ENCODE measurements around the gene TRIM17.

Gene TRIM17

DNA sequence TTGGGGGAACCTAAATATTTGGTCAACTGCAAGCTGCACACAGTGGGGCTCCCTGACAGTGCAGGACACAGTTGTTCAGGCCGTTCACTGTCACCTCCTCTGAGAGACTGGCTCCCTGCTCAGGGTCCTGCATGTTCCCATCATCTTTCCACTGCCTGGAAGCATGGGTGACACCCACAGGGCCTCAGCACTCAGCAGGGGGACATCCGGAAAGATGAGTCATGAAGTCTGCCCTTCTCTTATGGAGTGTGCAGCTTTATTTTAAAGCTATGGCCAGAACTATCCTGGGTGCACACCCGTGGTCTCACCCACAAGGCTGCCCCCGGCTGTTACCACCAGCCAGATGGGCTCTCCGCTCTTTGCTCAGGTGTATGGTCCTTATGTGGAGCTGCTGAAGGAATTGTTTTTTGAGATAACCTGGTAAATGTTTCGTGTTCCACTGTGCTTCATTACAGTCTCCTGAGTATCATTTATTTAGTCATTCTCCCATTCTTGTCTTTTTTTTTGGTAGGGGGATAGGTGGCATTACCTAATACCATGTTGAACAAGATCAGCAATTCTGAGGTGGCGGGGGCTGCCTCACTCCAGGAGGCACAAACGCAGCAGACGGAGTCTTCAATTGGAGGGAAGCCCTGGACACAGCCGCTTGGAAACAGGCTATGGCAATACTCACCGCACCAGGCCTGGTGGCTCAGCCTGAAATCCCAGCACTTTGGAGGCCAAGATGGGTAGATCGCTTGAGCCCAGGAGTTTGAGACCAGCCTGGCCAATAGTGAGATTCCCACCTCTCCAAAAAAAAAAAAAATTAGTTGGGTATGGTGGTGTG is 24.3 kb downstream of the TRIM17 start:
- Histone ChIP-seq H2AFZ (ENCODE audit: low read length) (no peak overlapping the region), H3K9me2 (replicated peaks; ENCODE audit: insufficient read depth, low read length) (no peaks in the 10 kb centered on the region), H3F3A (ENCODE audit: insufficient read depth, low read length) (no peaks in the 10 kb centered on the region), H3K9ac (ENCODE audit: low read length) (no peak overlapping the region), H3K79me2 (ENCODE audit: low read length) (no peaks in the 10 kb centered on the region), H3K27me3 (replicated peaks; ENCODE audit: insufficient read depth, low read length) (no peaks in the 10 kb centered on the region), H4K20me1 (ENCODE audit: insufficient read depth, low read length) (no peaks in the 10 kb centered on the region), H3K27ac (ENCODE audit: low read length) (no peak overlapping the region), H3K36me3 (replicated peaks; ENCODE audit: insufficient read depth, low read length) (no peaks in the 10 kb centered on the region), H3K4me1 (ENCODE audit: low read length) (no peaks in the 10 kb centered on the region), H3K4me2 (ENCODE audit: low read depth, low read length) (no peak overlapping the region), H3K4me3 (ENCODE audit: low read length) (no peak overlapping the region), H3K9me3 (replicated peaks; ENCODE audit: insufficient read depth, low read length) (no peaks in the 10 kb centered on the region)
- TF ChIP-seq EZH2phosphoT487 (IDR thresholded peaks at IDR 0.05; ENCODE audit: low read length), result no peak
- TF ChIP-seq, protein P1, sequence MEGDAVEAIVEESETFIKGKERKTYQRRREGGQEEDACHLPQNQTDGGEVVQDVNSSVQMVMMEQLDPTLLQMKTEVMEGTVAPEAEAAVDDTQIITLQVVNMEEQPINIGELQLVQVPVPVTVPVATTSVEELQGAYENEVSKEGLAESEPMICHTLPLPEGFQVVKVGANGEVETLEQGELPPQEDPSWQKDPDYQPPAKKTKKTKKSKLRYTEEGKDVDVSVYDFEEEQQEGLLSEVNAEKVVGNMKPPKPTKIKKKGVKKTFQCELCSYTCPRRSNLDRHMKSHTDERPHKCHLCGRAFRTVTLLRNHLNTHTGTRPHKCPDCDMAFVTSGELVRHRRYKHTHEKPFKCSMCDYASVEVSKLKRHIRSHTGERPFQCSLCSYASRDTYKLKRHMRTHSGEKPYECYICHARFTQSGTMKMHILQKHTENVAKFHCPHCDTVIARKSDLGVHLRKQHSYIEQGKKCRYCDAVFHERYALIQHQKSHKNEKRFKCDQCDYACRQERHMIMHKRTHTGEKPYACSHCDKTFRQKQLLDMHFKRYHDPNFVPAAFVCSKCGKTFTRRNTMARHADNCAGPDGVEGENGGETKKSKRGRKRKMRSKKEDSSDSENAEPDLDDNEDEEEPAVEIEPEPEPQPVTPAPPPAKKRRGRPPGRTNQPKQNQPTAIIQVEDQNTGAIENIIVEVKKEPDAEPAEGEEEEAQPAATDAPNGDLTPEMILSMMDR (IDR thresholded peaks at IDR 0.05; ENCODE audit: low read length), result no peak
- TF ChIP-seq EZH2 (optimal IDR thresholded peaks at IDR 0.05; ENCODE audit: low read depth, low read length), result no peak
- DNase-seq, result no peak

DNA sequence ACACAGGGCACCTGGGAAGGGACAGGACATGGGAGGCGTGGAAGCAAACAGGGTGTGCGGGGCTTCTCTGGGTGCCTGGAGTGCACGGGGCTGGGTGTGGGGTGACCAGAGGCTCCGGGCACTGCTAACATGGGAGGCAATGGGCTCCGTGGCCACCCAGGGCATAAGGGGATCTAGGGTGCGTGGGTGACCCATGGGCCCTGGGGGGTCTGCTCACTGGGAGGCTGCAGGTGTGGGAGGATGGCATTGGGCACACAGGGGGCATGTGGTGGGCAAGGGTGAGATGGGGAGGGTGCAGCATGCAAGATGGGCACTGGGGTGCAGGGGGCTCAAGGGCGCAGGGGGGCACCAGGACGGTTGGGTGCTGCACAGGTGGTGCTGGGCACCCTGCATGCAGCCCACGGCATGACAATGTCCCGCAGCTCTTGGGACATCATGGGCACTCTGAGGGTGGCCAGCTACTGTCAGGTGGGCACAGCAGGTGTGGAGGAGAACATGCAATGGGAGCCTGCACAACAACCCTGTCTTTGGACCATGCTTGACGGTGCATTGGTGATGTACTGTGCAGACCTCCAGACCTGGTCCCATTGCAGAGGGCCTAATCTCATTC is 25.1 kb downstream of the TRIM17 start:
- no peak overlapping the region for H3K27ac ChIP-seq (ENCODE audit: low read length)
- H3K36me3 ChIP-seq (replicated peaks; ENCODE audit: insufficient read depth, low read length), result no peaks in the 10 kb centered on the region
- H3K4me3 ChIP-seq (ENCODE audit: low read length), result no peak overlapping the region
- no peaks in the 10 kb centered on the region for H3K9me3 ChIP-seq (replicated peaks; ENCODE audit: insufficient read depth, low read length)
- H3K27me3 ChIP-seq (replicated peaks; ENCODE audit: insufficient read depth, low read length), result no peaks in the 10 kb centered on the region
- TF ChIP-seq EZH2 (optimal IDR thresholded peaks at IDR 0.05; ENCODE audit: low read depth, low read length) (no peak), EZH2phosphoT487 (IDR thresholded peaks at IDR 0.05; ENCODE audit: low read length) (no peak)
- TF ChIP-seq, protein P1 (IDR thresholded peaks at IDR 0.05; ENCODE audit: low read length), result no peak
- no peaks in the 10 kb centered on the region for H4K20me1 ChIP-seq (ENCODE audit: insufficient read depth, low read length)
- H3K79me2 ChIP-seq (ENCODE audit: low read length), result no peaks in the 10 kb centered on the region
- H3K4me2 ChIP-seq (ENCODE audit: low read depth, low read length), result no peak overlapping the region
- no peak for DNase-seq
- H3K9ac ChIP-seq (ENCODE audit: low read length), result no peak overlapping the region
- H3K4me1 ChIP-seq (ENCODE audit: low read length), result no peaks in the 10 kb centered on the region
- no peaks in the 10 kb centered on the region for H3F3A ChIP-seq (ENCODE audit: insufficient read depth, low read length)
- H3K9me2 ChIP-seq (replicated peaks; ENCODE audit: insufficient read depth, low read length), result no peaks in the 10 kb centered on the region
- H2AFZ ChIP-seq (ENCODE audit: low read length), result no peak overlapping the region

DNA sequence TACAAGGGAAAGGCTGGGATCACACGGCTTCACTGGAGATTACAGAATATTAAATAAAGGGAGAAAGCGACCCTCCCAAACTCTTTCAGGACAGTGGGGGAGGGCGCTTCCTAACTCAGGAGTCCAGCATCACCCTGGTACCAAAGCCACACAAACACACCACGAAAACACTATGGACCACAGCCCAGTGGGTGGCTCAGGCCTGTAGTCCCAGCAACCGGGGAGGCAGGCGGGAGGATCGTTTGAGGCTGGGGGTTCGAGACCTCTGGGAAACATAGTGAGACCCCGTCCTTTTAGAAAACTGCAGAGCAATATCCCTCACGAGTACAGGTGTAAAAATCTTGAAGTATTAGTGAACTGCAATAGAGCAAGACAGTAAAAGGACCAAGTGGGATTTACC is 26.0 kb downstream of the TRIM17 start:
- H3K4me2 ChIP-seq (ENCODE audit: low read depth, low read length), result no peak overlapping the region
- no peaks in the 10 kb centered on the region for H4K20me1 ChIP-seq (ENCODE audit: insufficient read depth, low read length)
- H3K36me3 ChIP-seq (replicated peaks; ENCODE audit: insufficient read depth, low read length), result no peaks in the 10 kb centered on the region
- H2AFZ ChIP-seq (ENCODE audit: low read length), result no peak overlapping the region
- no peaks in the 10 kb centered on the region for H3F3A ChIP-seq (ENCODE audit: insufficient read depth, low read length)
- H3K4me3 ChIP-seq (ENCODE audit: low read length), result no peak overlapping the region
- no peak overlapping the region for H3K9ac ChIP-seq (ENCODE audit: low read length)
- no peaks in the 10 kb centered on the region for H3K4me1 ChIP-seq (ENCODE audit: low read length)
- no peak for DNase-seq
- no peaks in the 10 kb centered on the region for H3K9me2 ChIP-seq (replicated peaks; ENCODE audit: insufficient read depth, low read length)
- H3K27me3 ChIP-seq (replicated peaks; ENCODE audit: insufficient read depth, low read length), result no peaks in the 10 kb centered on the region
- no peak overlapping the region for H3K27ac ChIP-seq (ENCODE audit: low read length)
- no peaks in the 10 kb centered on the region for H3K79me2 ChIP-seq (ENCODE audit: low read length)
- TF ChIP-seq, protein P1 (IDR thresholded peaks at IDR 0.05; ENCODE audit: low read length), result no peak
- TF ChIP-seq EZH2phosphoT487 (IDR thresholded peaks at IDR 0.05; ENCODE audit: low read length), result no peak
- no peak for TF ChIP-seq EZH2 (optimal IDR thresholded peaks at IDR 0.05; ENCODE audit: low read depth, low read length)
- H3K9me3 ChIP-seq (replicated peaks; ENCODE audit: insufficient read depth, low read length), result no peaks in the 10 kb centered on the region
